Retinal pigment epithelial cell (primary cell): ENCODE data around the gene CD8A.

Source experiments
- DNase-seq: peaks from one replicate; pipeline ENCODE4 v3.0.0-alpha.2; 2010; ENCODE audit warnings: low read depth
- H3K4me3 ChIP-seq: 2 replicates; pipeline ENCODE4 v1.5.1; 2011; ENCODE audit warnings: mild to moderate bottlenecking, low read length, control low read depth, moderate library complexity
- CTCF ChIP-seq: conservative IDR thresholded peaks from 2 replicates; pipeline ENCODE4 v1.5.1; 2011; ENCODE audit warnings: low read depth, low read length, control low read depth, inconsistent platforms

CD8A gene

GRCh38 chr2:86783615-86784339 is 6.9 kb downstream of the CD8A start:
- H3K4me3 ChIP-seq: no peak overlapping the region
- DNase-seq: no peak

GRCh38 chr2:86782748-86783147 is 8.0 kb downstream of the CD8A start:
- TF ChIP-seq CTCF: no peak
- no peak overlapping the region for H3K4me3 ChIP-seq
- DNase-seq: no peak

More at GRCh38 chr2:86783615-86784339, 6.9 kb downstream of the CD8A start:
- no peak for TF ChIP-seq CTCF

GRCh38 chr2:86781363-86781762 is 9.3 kb downstream of the CD8A start:
- H3K4me3 ChIP-seq: no peak overlapping the region
- no peak for TF ChIP-seq CTCF
- no peak for DNase-seq

GRCh38 chr2:86779971-86780370 is 10.7 kb downstream of the CD8A start:
- TF ChIP-seq CTCF: no peak

GRCh38 chr2:86778957-86779356 is 11.8 kb downstream of the CD8A start:
- no peak for TF ChIP-seq CTCF
- no peak for DNase-seq
- no peak overlapping the region for H3K4me3 ChIP-seq

More at GRCh38 chr2:86779971-86780370, 10.7 kb downstream of the CD8A start:
- H3K4me3 ChIP-seq: no peak overlapping the region
- DNase-seq: no peak

GRCh38 chr2:86776532-86776931 is 14.2 kb downstream of the CD8A start:
- H3K4me3 ChIP-seq: no peak overlapping the region
- no peak for DNase-seq
- no peak for TF ChIP-seq CTCF

GRCh38 chr2:86775338-86775737 is 15.4 kb downstream of the CD8A start:
- H3K4me3 ChIP-seq: no peak overlapping the region
- DNase-seq: no peak
- TF ChIP-seq CTCF: no peak
